Heart left ventricle (tissue), 13 donors: Measurements from ENCODE around the gene CFAP46.

Experiments used
- CTCF ChIP-seq, 12 donors: fragments of 200-600 bp; sonication (generic) in 4 of 12; IDR thresholded peaks; one replicate each; pipeline versions ENCODE4 v1.5.0 to v1.8.0; 2018 to 2022; ENCODE audit warnings: antibody characterized with exemption in 12 of 12, mild to moderate bottlenecking in 5 of 12
- POLR2A ChIP-seq, 2 donors: fragments of 450-650 bp; IDR thresholded peaks; one replicate each; pipeline ENCODE4 v1.6.1; 2017; ENCODE audit warnings: antibody characterized with exemption in 2 of 2, mild to moderate bottlenecking in 2 of 2, moderate library complexity in 2 of 2
- donor health status: ischemic (EF 13 %, LVEDD 7.1; RV severe dilation, severe dysfunction).
- donor health status: DM: no; HTN: yes; CAD: no.
- donor health status: DM: no; HTN: no; CAD: no.
- donor health status: ischemic (EF 25% LVEDD 6.9; RV normal size, moderate dysfunction).
- donor health status: ischemic (EF 25% LVEDD 5.7; RV mildly dilated, moderate dysfunction).
- donor health status: ischemic (EF 35%, LVEDD 5.7; RV mildly dilated, moderate dysfunction).
- donor health status: nonischemic (EF 11% LVEDD 7.7; RV severe dilation, severe dysfunction).
- donor health status: DM: yes; HTN: yes; CAD: no.
- donor health status: PGD.
- donor health status: ischemic (EF 29% LVEDD 5.4; RV normal size, mild dysfunction).
- donor health status: nonischemic (EF 23%, LVEDD 6.1; RV moderate dilation, normal function).

DNA sequence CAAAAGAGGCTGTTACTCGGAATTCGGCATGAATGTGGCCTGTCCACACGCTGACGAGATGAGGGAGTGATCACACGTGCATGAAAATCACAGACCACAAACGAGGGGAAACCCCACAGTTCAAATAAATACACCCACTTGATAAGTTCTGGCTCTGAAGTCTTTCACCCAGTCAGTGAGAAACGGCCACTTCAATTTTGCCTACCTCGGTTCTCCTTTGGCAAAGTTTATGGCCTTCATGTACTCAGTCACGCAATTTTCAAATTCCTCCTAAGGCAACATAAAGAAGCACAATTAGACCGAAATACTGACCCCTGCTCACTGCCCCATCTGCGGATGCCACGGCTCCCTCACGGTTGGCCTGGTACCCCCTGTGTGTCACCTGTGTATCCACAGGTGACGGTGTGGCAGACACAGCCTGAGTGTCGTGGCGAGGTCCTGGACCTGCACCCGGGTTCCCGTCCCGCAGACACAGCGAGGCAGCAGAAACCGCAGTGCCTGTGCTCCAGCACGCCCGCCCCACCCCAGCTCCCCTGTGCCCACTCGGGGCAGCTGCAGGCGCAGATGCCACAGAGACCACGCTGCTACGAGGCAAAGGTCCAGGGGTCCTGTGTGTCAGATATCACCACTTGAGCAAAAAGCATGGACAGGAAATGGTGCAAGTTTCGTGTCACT lies 1.4 kb downstream of the CFAP46 start:
- no peak for TF ChIP-seq CTCF (IDR thresholded peaks at IDR 0.05)
- no peak for TF ChIP-seq POLR2A (IDR thresholded peaks at IDR 0.05)
